Esophagus mucosa (tissue), 1 donor: ENCODE data around the gene SMAD2. TPM values are rescaled to one million over a fixed set of nuclear protein-coding genes. Genes with fewer than 3 reads are reported as not detected.
"Not testable (repeated sequence)": the region's sequence is repeated elsewhere in the genome, so short reads cannot be mapped to it uniquely, and the experiment has no call there.

ENCODE experiments used
- ATAC-seq: fragments of 200-7000 bp; cut with Tn5 transposase; one replicate; pipeline ENCODE4 v1.9.1; 2020
- total RNA-seq: library from RNA; stranded (reverse); gene quantifications from one replicate; pipeline ENCODE4 v1.2.4, GENCODE V29; 2023
- donor health status: DM: yes; HTN: yes; CAD: no.

The SMAD2 gene
- total RNA-seq, 1 donor from 2014 or later: 87.2 TPM

DNA sequence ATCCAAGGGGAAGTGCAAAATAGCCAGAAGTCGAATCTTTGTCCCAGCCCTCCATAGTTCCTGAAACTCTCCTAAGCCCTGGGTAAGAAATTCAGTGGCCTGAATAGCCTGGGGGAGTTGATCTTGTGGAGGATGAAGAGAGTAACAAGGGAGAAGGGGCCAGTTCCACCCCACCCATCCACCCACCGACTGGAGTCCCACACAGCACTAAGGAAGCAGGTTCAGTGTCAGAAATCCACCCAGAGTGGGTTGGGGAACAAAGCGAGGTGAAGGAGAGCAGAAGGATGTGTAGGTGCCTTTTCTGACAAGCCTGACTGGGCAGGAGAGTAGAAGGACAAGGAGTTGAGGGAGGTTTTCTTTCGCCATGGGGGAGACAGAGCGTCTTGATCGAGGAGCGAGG lies 136.8 kb downstream of the SMAD2 start:
- no peak for ATAC-seq

DNA sequence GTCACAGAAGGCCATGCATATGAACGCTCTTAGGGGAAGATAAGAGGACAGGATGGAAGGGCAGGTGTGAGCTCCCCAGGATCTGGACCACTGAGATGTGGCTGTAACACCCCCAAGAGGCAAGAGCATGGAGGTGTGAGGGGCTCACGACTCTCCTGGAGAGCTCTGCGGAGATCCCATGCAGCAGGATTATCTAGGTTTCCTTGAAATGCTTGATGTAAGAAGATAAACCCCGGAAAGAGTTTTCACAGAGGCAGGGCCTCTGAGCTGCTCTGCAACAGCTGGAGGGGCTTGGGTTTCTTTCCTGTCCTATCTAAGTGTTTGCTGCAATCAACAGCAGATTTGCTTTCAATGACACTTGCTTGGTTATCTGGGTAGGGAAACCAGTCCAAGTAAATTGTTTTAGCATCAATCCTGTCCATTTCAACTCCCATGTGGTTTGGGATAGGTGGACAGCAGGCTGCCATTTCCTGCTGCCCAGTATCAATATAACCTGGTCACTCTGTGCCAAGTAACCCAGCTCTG lies 138.9 kb downstream of the SMAD2 start:
- ATAC-seq: no peak

DNA sequence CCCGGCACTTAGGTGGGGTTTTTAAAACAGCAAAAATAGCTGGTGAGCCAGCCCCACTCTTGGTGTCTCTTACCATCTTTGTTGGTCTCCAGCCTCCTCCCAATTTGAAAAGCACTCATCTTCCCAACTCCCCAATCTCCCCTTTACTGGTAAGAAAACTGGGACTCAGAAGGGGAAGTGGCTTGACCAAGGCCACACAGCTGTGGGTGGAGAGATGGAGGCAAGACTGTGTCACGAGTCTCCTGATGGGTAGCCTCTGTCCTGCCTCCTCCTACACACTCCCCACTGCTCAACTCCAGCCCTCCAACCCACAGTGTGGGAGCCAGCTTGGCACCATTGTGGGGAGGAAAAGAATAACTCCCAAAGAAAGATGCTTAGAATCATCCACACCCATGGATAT lies 140.4 kb downstream of the SMAD2 start:
- ATAC-seq: no peak

DNA sequence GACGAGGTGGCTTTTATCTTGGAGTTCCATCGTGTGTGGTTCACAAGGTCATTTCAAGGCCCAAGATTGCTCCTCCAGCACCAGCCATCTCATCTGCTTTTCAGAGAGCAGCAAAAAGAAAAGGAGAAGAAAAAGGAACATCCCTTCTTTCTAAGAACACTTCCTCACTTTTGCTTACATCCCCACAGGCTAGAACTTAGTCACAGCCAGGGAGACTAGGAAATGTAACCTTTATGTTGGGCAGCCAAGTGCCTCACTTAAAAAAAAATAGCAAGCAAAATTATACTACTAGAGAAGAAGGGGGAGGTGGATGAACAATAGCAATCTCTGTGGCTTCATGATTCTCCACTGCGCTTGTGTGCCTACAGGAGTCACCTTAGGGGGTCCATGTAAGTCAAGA lies 141.8 kb downstream of the SMAD2 start:
- ATAC-seq: no peak

DNA sequence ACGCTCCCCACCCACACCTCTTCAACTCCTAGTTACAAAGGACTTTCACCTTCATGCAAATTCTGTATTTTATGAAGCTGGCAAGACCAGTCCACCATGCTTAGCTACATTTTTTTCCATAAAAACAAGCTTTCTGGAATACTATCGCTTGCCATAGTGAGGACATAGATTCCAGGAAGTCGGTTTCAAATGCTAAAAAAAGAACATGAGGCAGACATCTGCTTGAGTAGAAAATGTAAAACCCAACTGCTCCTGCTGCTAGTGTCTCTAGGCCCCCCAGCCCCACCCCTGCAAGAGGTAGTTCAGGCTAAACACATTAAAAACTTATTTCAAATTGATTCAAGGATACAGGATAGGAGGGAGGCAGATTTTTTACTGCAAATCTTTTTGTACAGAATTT lies 148.9 kb downstream of the SMAD2 start:
- ATAC-seq: no peak

DNA sequence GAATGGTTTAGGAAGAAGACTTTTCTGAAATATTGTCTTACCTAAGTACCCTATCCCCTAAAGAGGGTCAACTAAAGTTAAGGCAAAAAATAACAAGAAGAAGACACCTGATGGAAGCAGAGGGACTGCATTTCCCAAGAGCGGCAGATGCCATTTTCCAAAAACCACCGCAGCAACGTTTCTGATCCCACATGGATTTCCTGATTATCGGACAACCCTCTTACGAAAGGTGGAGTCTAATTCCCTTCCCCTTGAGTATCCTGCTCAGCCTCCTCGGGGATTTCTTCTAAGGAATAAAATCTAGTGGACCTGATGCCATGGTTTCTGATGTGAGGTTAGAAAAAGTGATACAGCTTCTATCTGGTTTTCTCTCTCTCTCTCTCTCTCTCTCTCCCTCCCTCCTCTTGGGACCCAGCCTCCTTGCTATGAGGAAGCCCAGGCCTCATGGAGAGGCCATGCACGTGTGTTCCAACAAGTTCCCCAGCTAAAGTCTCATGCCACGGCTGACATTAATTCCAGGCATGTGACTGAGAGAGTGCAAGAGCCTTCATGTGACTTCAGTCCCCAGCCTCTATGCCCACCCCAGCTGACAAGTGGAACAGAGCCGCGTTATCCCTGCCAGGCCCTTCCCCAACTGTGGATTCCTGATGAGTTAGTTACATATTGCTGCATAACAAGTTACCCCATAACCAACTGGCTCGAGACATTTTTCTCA lies 150.3 kb downstream of the SMAD2 start:
- ATAC-seq: no peak

DNA sequence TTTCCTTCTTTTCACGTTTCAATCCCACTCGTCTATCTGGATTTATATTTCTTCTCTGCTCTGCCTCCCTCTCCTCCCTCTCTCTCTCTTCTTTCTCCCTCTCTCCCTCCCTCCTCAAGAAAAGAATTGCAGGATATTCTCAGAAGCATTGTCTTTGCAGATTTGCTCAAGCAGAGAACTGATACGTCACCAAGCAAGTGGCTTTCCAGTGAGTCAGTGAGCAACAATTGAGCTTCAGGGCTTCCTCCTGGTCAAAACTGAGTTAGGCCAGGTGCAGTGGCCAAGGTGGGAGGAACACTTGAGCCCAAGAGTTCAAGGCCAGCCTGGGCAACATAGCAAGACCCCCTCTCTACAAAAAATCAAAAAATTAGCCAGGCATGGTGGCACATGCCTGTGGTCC lies 151.1 kb downstream of the SMAD2 start:
- no peak for ATAC-seq

DNA sequence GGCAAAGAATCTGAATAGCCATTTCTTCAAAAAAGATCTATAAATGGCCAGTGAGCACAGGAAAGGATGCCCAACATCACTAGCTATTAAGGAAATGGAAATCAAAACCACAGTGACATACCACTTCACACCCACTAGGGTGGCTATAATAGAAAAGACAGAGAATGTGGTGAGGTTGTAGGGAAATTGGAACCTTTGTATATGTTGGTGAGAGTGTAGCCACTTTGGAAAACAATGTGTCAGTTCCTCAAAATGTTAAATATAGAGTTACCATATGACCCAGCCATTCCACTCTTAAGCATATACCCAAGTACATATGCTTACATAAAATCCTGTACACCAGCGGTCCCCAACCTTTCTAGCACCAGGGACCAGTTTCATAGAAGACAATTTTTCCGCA lies 152.8 kb downstream of the SMAD2 start:
- ATAC-seq: no peak

DNA sequence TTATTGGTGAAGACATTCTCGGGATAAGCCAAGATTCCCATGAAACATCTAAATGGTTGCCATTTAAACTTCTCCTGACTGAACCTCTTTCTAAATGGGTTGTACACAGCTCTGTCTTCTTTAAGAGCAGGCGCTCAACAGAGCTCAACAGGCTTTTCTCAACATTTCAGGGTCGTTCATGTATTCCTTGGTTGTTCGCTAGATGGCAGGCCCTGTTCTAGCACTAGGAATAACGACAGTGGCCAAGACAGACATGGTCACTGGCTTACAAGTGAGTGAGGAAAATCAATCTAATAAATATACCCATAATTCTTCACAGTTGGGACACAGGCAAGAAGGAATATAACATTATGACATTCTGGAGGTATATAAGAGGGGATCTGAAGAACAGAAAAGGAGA lies 154.5 kb downstream of the SMAD2 start:
- ATAC-seq: no peak

DNA sequence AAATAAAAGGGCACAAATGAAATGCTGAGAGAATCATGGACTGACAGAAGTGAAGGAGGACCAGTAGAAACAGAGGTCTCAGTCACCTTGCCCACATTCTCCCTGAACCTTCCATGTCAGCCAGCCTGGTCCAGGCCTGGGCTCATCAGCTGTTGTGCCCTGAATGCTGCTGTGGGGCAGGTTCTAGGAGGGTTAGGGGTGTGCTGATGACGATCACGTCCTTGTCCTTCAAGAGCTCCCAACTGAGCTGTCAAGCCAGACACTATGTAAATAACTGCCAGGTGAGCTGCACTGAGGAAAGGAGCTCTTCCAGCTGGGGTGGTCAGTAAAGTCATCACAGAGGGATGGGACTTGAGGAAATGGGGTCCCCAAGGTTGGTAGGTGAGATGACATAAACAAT lies 156.5 kb downstream of the SMAD2 start:
- no peak for ATAC-seq

DNA sequence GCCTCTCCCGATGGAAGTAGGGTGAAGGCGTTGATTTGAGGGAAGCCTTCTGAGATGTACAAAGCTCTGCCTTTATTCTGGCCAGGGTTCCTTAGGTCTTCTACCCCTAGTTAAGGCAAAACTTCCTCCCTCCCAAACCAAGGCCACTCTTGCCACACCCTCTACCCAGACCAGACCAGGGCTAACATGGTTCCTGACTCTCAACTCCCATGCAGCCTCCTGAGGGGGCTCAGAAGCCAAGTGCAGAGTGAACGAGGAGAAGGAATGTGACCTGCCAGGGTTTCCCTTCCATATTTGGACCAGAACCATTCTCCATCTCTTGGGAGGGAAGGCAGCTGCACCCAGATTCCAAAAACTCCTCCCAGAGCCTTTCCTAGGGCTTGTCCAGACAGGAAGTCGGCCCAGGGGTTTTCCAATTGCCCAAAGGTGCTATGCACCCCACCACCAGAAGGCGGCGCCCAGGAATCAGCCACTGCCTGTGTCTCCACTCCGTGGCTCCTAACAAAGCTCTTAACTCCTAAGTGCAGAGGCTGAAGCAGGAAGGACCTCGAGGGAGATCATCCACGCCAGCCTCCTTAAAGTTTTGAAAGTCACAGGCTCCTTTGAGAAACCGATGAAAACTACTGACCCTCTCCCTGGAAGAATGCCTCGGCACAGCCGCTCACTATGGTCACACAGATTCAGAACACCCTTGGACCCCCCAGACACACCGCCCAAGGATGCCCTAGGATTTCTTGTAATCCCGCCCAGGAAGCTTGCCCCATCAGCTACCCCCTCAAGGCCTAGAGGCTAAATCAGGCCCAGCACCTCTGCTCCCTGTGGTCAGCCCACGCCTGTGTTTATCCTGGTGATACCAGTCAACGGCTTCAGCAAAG lies 157.8 kb downstream of the SMAD2 start:
- ATAC-seq: peak; percentile 89

DNA sequence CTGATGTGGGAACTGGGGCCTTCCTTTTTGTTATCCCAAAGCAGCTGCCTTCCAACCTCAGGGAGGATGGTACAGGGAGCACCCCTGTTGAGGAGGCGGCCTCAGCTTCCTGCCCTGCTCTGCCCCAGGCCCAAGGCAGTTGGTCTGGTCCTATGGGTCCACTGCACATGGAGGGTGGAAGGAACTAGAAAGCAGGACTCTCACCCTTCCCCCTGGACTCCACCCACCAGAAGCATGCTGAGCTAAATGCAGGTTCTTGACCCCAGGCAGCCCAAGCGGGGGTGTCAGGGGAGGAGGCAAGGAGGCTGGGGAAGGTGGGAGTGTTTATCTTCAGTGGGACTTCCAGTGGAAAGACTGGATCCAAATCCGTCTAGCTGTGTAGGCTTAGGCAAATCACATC lies 158.5 kb downstream of the SMAD2 start:
- no peak for ATAC-seq

DNA sequence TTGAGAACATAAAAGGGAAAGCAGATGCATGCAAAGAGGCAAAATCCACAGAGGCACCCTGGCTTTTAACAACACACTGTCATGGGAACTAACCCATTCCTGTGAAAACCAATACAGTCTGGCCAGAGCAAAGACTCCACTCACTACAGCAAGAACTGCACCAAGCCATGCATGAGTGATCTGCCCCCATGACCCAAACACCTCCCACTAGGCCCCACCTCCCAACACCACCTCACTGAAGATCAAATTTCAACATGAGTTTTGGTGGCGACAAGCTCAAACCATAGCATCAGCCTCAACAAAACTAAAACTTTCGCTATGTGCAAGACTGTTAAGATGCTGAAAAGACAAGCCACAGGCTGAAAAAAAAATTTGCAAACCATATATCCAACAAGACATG lies 162.8 kb downstream of the SMAD2 start:
- ATAC-seq: no peak

DNA sequence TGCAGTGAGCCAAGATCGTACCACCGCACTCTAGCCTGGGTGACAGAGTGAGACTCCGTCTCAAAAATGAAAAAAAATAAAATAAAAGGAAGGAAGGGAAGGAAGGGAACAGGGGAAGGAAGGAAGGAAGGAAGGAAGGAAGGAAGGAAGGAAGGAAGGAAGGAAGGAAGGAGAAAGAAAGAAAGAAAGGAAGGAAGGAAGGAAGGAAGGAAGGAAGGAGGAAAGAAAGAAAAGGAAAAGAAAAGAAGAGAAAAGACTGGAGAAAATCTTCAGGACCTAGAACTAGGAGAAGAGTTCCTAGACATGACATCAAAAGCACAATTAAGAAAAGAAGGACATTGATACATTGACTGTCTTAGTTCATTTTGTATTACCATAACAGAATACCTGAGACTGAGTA lies 163.3 kb downstream of the SMAD2 start:
- ATAC-seq: not testable (repeated sequence)
